ENCODE data around the gene KLF15. TPM values are rescaled to one million over a fixed set of nuclear protein-coding genes. Genes with fewer than 3 reads are reported as not detected.

The KLF15 gene
- total and polyA plus RNA-seq, 2 donors from 2014 or later: 22.9 to 30.0 TPM

DNA sequence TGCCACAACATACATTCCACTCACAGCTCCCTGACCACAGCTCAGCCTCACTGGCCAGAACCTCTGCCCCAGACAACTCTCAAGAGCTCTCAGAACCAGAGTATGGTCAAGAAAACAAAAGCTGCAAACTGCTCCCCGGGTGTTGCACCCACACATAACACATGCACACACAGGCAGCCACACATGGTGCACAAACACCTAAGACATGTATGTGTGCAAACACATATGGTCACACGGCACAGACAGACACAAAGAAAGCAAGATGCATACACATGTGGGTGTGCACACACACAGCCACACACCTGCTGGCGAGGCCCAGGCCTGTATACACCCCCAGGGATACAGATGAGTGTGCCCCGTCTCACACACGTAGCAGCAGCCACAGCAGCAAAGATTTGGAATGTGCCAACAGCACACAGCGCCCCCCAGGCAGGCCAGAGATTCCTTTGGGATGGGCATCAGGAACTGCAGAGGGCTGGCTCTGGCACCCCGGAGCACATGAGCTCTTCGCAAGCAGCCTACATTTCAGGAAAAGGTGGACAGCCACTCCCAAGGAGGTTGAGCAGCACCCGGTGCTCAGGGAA, 6.6 kb downstream of the KLF15 start:
- H3K4me1 ChIP-seq (ENCODE audit: control insufficient read depth in 2 of 3, insufficient read depth in 2 of 3, low read depth in 1 of 3, low read length in 3 of 3): peaks cover 0 to 28% (median 24%) of the 10 kb centered on the region in 3 donors
- intact Hi-C loops (cut with DNase I): no loop called here

GRCh38 chr3:126349611-126350501, 7.4 kb downstream of the KLF15 start:
- DNase-seq (peak in 2 of 5 donors; percentile 32 to 41), FAIRE-seq (no peak)
- Histone ChIP-seq H3K27ac (ENCODE audit: low read depth in 2 of 2, low read length in 2 of 2) (no peak overlapping the region), H3K9me3 (ENCODE audit: control insufficient read depth in 2 of 3, insufficient read depth in 1 of 3, low read length in 3 of 3) (no peaks in the 10 kb centered on the region), H3K4me3 (ENCODE audit: low read length in 3 of 3) (no peak overlapping the region), H3K27me3 (ENCODE audit: control insufficient read depth, insufficient read depth, low read length) (no peaks in the 10 kb centered on the region), H3K36me3 (ENCODE audit: control insufficient read depth in 2 of 3, insufficient read depth in 3 of 3, low read length in 3 of 3) (peaks cover 0 to 57% (median 9%) of the 10 kb centered on the region in 3 donors), H3K9ac (ENCODE audit: low read length in 3 of 3) (no peak overlapping the region), H3K4me1 (ENCODE audit: control insufficient read depth in 2 of 3, insufficient read depth in 2 of 3, low read depth in 1 of 3, low read length in 3 of 3) (peaks cover 0 to 21% (median 17%) of the 10 kb centered on the region in 3 donors)
- TF ChIP-seq, protein P1, sequence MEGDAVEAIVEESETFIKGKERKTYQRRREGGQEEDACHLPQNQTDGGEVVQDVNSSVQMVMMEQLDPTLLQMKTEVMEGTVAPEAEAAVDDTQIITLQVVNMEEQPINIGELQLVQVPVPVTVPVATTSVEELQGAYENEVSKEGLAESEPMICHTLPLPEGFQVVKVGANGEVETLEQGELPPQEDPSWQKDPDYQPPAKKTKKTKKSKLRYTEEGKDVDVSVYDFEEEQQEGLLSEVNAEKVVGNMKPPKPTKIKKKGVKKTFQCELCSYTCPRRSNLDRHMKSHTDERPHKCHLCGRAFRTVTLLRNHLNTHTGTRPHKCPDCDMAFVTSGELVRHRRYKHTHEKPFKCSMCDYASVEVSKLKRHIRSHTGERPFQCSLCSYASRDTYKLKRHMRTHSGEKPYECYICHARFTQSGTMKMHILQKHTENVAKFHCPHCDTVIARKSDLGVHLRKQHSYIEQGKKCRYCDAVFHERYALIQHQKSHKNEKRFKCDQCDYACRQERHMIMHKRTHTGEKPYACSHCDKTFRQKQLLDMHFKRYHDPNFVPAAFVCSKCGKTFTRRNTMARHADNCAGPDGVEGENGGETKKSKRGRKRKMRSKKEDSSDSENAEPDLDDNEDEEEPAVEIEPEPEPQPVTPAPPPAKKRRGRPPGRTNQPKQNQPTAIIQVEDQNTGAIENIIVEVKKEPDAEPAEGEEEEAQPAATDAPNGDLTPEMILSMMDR (IDR thresholded peaks at IDR 0.05; ENCODE audit: borderline replicate concordance, extremely low read depth, insufficient read depth): no peak
- intact Hi-C loops (cut with DNase I): no loop called here

More for the DNA sequence above, 6.6 kb downstream of the KLF15 start:
- DNase-seq: peak in 1 of 5 donors; percentile 39
- Histone ChIP-seq H3K9me3 (ENCODE audit: control insufficient read depth in 2 of 3, insufficient read depth in 1 of 3, low read length in 3 of 3) (no peaks in the 10 kb centered on the region), H3K27ac (ENCODE audit: low read depth in 2 of 2, low read length in 2 of 2) (no peak overlapping the region), H3K9ac (ENCODE audit: low read length in 3 of 3) (no peak overlapping the region), H3K4me3 (ENCODE audit: low read length in 3 of 3) (no peak overlapping the region), H3K27me3 (ENCODE audit: control insufficient read depth, insufficient read depth, low read length) (no peaks in the 10 kb centered on the region), H3K36me3 (ENCODE audit: control insufficient read depth in 2 of 3, insufficient read depth in 3 of 3, low read length in 3 of 3) (peaks cover 0 to 57% (median 9%) of the 10 kb centered on the region in 3 donors)
- FAIRE-seq: no peak
- TF ChIP-seq, protein P1 (IDR thresholded peaks at IDR 0.05; ENCODE audit: borderline replicate concordance, extremely low read depth, insufficient read depth): no peak

- DNase-seq (peak in 2 of 5 donors; percentile 18 to 65), FAIRE-seq (no peak)
- Histone ChIP-seq H3K27ac (ENCODE audit: low read depth in 2 of 2, low read length in 2 of 2) (no peak overlapping the region), H3K36me3 (ENCODE audit: control insufficient read depth in 2 of 3, insufficient read depth in 3 of 3, low read length in 3 of 3) (peaks cover 0 to 57% (median 11%) of the 10 kb centered on the region in 3 donors), H3K27me3 (ENCODE audit: control insufficient read depth, insufficient read depth, low read length) (no peaks in the 10 kb centered on the region), H3K4me1 (ENCODE audit: control insufficient read depth in 2 of 3, insufficient read depth in 2 of 3, low read depth in 1 of 3, low read length in 3 of 3) (peaks cover 0 to 13% (median 9%) of the 10 kb centered on the region in 3 donors), H3K9ac (ENCODE audit: low read length in 3 of 3) (no peak overlapping the region), H3K9me3 (ENCODE audit: control insufficient read depth in 2 of 3, insufficient read depth in 1 of 3, low read length in 3 of 3) (no peaks in the 10 kb centered on the region), H3K4me3 (ENCODE audit: low read length in 3 of 3) (no peak overlapping the region)
- intact Hi-C loops (cut with DNase I): no loop called here
- TF ChIP-seq, protein P1 (IDR thresholded peaks at IDR 0.05; ENCODE audit: borderline replicate concordance, extremely low read depth, insufficient read depth): no peak
Measured at GRCh38 chr3:126349071-126349470, 8.1 kb downstream of the KLF15 start.

All from kidney (tissue), 14 donors.